ENCODE measurements around the gene MAP3K2. TPM values are rescaled to one million over a fixed set of nuclear protein-coding genes. Genes with fewer than 3 reads are reported as not detected.

The MAP3K2 gene
- total RNA-seq, 4 donors from 2014 or later = 29.4 to 49.1 (median 44.0) TPM

GRCh38 chr2:127384529-127384928, 3.2 kb downstream of the MAP3K2 start:
- no peak for DNase-seq (ENCODE audit: low spot score in 2 of 2)
- WGBS = 84% methylated on average over 6 of the region's 6 CpGs
- Histone ChIP-seq H3K27ac (no peak overlapping the region), H3K4me3 (no peak overlapping the region), H3K36me3 (no peaks in the 10 kb centered on the region), H3K4me1 (peaks cover 65% of the 10 kb centered on the region), H3K27me3 (no peaks in the 10 kb centered on the region), H3K9me3 (no peaks in the 10 kb centered on the region)
- TF ChIP-seq POLR2AphosphoS5 (IDR thresholded peaks at IDR 0.05) = no peak
- TF ChIP-seq CTCF (IDR thresholded peaks at IDR 0.05) = no peak
- no peak for TF ChIP-seq POLR2A (IDR thresholded peaks at IDR 0.05)
- no peak for TF ChIP-seq EP300 (IDR thresholded peaks at IDR 0.05)

GRCh38 chr2:127382831-127383230, 4.9 kb downstream of the MAP3K2 start:
- no peak for DNase-seq (ENCODE audit: low spot score in 2 of 2)
- no peaks in the 10 kb centered on the region for H3K27me3 ChIP-seq
- WGBS = 92% methylated on average over 3 of the region's 3 CpGs
- H3K4me3 ChIP-seq = no peak overlapping the region
- TF ChIP-seq POLR2A (IDR thresholded peaks at IDR 0.05) = no peak
- TF ChIP-seq EP300 (IDR thresholded peaks at IDR 0.05) = no peak
- no peak for TF ChIP-seq CTCF (IDR thresholded peaks at IDR 0.05)
- no peak for TF ChIP-seq POLR2AphosphoS5 (IDR thresholded peaks at IDR 0.05)
- no peaks in the 10 kb centered on the region for H3K36me3 ChIP-seq
- H3K27ac ChIP-seq = no peak overlapping the region
- H3K4me1 ChIP-seq = peaks cover 55% of the 10 kb centered on the region
- no peaks in the 10 kb centered on the region for H3K9me3 ChIP-seq

GRCh38 chr2:127381762-127382161, 6.0 kb downstream of the MAP3K2 start:
- Histone ChIP-seq H3K27ac (no peak overlapping the region), H3K4me1 (peaks cover 53% of the 10 kb centered on the region), H3K27me3 (no peaks in the 10 kb centered on the region), H3K36me3 (no peaks in the 10 kb centered on the region), H3K9me3 (no peaks in the 10 kb centered on the region), H3K4me3 (no peak overlapping the region)
- TF ChIP-seq POLR2AphosphoS5 (IDR thresholded peaks at IDR 0.05) = no peak
- TF ChIP-seq EP300 (IDR thresholded peaks at IDR 0.05) = no peak
- TF ChIP-seq CTCF (IDR thresholded peaks at IDR 0.05) = no peak
- TF ChIP-seq POLR2A (IDR thresholded peaks at IDR 0.05) = no peak
- DNase-seq (ENCODE audit: low spot score in 2 of 2) = no peak
- 69% methylated on average over 4 of the region's 5 CpGs for WGBS

- 85% methylated on average over 4 of the region's 4 CpGs for WGBS
Measured at GRCh38 chr2:127379712-127380355, 7.9 kb downstream of the MAP3K2 start.

GRCh38 chr2:127378720-127379119, 9.1 kb downstream of the MAP3K2 start:
- WGBS = 88% methylated on average over 6 of the region's 6 CpGs
- H3K4me1 ChIP-seq = peaks cover 28% of the 10 kb centered on the region
- peaks cover 5% of the 10 kb centered on the region for H3K9me3 ChIP-seq

More at GRCh38 chr2:127379712-127380355, 7.9 kb downstream of the MAP3K2 start:
- Histone ChIP-seq H3K4me3 (no peak overlapping the region), H3K27me3 (no peaks in the 10 kb centered on the region), H3K36me3 (peaks cover 5% of the 10 kb centered on the region), H3K27ac (no peak overlapping the region), H3K9me3 (no peaks in the 10 kb centered on the region), H3K4me1 (peaks cover 35% of the 10 kb centered on the region)
- TF ChIP-seq POLR2AphosphoS5 (IDR thresholded peaks at IDR 0.05) = no peak
- TF ChIP-seq CTCF (IDR thresholded peaks at IDR 0.05) = no peak
- TF ChIP-seq EP300 (IDR thresholded peaks at IDR 0.05) = no peak
- TF ChIP-seq POLR2A (IDR thresholded peaks at IDR 0.05) = no peak
- DNase-seq (ENCODE audit: low spot score in 2 of 2) = no peak

More at GRCh38 chr2:127378720-127379119, 9.1 kb downstream of the MAP3K2 start:
- H3K27me3 ChIP-seq = no peaks in the 10 kb centered on the region
- no peak overlapping the region for H3K27ac ChIP-seq
- no peak overlapping the region for H3K4me3 ChIP-seq
- TF ChIP-seq POLR2AphosphoS5 (IDR thresholded peaks at IDR 0.05) (no peak), POLR2A (IDR thresholded peaks at IDR 0.05) (no peak), EP300 (IDR thresholded peaks at IDR 0.05) (no peak), CTCF (IDR thresholded peaks at IDR 0.05) (no peak)
- DNase-seq (ENCODE audit: low spot score in 2 of 2) = no peak
- peaks cover 5% of the 10 kb centered on the region for H3K36me3 ChIP-seq

Data from suprapubic skin (tissue), 4 donors.